ENCODE data around the gene PHRF1.
"Not testable (repeated sequence)": the region's sequence is repeated elsewhere in the genome, so short reads cannot be mapped to it uniquely, and the experiment has no call there.

The PHRF1 gene

DNA sequence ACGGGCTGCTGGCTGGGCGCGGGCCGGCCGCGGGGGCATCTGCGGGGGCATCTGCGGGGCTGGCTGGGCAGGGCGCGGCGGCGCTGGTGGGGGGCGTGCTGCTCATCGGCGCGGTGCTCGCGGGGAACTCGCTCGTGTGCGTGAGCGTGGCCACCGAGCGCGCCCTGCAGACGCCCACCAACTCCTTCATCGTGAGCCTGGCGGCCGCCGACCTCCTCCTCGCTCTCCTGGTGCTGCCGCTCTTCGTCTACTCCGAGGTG is 61.0 kb downstream of the PHRF1 start:
- no peak for DNase-seq

- no peak for DNase-seq
Measured at GRCh38 chr11:637593-638521, 61.6 kb downstream of the PHRF1 start.

- DNase-seq, result no peak
Measured at GRCh38 chr11:638631-639331, 62.5 kb downstream of the PHRF1 start.

DNA sequence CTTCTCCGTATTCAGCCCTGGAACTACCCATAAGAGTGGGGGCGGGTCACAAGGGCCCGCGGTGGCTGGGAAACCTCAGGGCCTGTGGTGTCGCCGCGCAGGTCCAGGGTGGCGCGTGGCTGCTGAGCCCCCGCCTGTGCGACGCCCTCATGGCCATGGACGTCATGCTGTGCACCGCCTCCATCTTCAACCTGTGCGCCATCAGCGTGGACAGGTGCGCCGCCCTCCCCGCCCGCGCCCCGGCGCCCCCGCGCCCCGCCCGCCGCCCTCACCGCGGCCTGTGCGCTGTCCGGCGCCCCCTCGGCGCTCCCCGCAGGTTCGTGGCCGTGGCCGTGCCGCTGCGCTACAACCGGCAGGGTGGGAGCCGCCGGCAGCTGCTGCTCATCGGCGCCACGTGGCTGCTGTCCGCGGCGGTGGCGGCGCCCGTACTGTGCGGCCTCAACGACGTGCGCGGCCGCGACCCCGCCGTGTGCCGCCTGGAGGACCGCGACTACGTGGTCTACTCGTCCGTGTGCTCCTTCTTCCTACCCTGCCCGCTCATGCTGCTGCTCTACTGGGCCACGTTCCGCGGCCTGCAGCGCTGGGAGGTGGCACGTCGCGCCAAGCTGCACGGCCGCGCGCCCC is 63.2 kb downstream of the PHRF1 start:
- no peak for DNase-seq

DNA sequence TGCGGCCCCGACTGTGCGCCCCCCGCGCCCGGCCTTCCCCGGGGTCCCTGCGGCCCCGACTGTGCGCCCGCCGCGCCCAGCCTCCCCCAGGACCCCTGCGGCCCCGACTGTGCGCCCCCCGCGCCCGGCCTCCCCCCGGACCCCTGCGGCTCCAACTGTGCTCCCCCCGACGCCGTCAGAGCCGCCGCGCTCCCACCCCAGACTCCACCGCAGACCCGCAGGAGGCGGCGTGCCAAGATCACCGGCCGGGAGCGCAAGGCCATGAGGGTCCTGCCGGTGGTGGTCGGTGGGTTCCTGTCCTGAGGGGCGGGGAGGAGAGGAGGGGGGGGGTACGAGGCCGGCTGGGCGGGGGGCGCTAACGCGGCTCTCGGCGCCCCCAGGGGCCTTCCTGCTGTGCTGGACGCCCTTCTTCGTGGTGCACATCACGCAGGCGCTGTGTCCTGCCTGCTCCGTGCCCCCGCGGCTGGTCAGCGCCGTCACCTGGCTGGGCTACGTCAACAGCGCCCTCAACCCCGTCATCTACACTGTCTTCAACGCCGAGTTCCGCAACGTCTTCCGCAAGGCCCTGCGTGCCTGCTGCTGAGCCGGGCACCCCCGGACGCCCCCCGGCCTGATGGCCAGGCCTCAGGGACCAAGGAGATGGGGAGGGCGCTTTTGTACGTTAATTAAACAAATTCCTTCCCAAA is 63.9 kb downstream of the PHRF1 start:
- DNase-seq, result peak in 1 of 2 donors; percentile 3

DNA sequence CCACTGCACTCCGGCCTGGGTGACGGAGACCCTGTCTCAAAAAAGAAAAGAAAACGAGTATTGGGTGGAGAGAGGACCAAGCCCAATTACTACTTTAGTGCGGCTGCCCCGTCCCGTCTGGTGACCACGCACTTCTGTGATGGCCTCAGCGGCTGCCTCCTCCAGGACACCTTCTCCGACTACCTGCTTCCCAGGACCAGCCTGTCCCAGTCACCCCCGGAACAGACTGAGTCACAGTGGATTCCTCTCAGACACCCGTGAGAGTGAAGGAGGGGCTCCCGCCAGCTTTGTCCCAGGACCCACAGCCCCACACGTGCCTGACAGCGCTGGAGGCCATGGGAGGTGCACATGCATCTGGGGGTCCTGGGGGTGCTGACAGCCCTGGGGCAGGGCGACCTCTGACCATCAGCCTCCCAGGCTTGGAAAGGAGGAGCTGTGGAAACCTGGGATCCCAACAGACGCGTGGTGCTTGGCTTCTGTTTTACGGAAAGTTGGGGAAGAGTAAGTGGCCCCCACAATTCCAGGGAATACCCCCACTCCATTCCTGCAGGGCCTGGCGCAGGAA is 65.6 kb downstream of the PHRF1 start:
- DNase-seq, result no peak

DNA sequence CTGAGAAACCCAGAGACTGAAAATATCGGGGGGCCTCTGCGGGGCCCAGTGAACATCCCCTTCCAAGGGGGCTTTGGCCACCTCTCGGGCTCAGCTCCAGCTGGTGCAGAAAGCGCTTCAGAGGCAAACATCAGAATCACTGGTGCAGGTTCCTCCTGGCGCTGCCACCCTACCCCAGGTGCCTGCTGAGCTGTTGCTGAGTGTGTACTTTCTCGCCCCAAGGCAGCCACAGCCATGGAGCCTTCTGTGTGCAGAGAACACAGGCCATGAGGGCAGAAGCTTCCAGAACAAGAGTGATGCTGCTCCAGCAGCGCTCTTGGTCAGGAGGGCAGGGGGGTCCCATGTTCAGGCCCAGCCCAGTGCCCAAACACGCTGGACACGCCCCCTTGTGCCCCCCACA is 67.1 kb downstream of the PHRF1 start:
- no peak for DNase-seq

DNA sequence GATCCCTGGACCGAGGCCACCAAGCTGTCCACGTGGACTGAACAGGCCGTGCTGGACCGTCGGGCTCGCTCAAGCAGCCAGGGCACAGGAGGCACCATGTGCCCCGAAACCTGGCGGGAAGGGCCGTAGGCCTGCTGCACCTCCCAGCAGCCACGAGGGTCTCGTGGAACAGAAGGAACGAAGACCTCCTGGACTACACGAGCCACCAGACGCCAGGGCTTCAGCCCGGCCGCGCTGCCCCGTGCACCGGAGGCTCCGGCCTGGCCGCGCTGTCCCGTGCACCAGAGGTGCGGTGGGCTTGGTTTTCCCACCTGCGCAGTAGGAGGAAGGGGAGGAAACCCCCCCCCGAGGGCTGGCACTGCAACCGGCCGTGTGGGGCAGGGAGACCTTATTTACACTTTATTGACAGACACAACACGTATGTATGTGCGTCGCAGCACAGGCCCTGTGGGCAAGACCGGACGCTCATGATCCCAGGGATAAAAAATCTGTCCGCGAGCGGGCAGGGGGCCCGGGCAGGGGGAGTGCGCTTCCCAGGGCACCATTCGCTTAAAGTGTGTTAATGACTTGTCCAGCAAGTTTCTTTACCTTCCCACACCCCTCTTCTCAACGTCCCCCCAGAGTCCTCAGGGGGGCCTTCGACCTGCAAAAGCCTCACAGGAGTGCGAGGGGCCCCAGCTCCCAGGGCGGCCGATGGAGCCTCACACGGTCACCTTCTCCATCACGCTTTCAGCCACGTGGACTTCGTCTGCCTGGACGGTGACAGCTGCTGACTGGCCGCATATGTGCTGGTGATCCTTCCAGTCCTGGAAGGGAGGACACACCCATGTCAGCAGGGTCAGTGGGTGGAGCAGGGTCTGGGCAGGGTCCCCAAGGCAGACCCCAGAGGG is 67.8 kb downstream of the PHRF1 start:
- DNase-seq, result no peak

- DNase-seq, result no peak
Measured at GRCh38 chr11:645536-645935, 69.3 kb downstream of the PHRF1 start.

DNA sequence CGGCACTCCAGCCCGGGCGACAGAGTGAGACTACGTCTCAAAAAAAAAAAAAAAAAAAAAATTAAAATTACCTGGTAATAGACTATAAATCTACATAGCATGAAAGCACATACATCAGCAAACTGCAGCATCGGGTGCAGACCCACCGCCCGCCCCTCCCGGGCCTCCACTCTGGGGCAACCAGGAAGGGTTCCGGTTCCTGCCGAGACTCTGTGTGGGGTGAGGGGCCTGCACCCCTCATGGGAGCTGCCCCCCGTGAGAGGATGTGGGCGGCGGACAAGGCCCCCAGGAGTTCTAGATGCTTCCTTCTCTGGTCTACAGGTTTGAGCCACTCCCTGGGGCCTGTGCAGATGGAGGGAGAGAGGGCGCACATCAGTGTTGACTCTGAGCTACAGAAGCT is 69.9 kb downstream of the PHRF1 start:
- no peak for DNase-seq

GRCh38 chr11:647672-648158 is 71.4 kb downstream of the PHRF1 start:
- not testable (repeated sequence) for DNase-seq

DNA sequence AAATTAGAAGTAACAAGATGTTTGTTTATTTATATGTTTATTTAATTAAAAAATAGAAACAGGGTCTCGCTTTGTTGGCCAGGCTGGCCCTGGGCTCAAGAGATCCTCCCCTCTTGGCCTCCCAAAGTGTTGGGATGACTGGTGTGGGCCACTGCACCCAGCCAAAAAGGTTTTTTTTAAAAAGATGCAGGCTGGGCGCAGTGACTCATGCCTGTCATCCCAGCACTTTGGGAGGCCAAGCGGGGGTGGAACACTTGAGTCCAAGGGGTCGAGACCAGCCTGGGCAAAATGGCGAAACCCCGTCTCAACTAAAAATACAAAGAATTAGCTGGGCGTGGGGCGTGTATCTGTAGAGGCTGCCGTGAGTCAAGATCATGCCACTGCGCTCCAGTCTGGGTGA is 74.2 kb downstream of the PHRF1 start:
- DNase-seq, result no peak

GRCh38 chr11:653136-653535 is 76.9 kb downstream of the PHRF1 start:
- peak in 1 of 2 donors; percentile 14 for DNase-seq

GRCh38 chr11:653837-654236 is 77.6 kb downstream of the PHRF1 start:
- DNase-seq, result no peak

GRCh38 chr11:654444-654843 is 78.2 kb downstream of the PHRF1 start:
- DNase-seq, result not testable (repeated sequence)

DNA sequence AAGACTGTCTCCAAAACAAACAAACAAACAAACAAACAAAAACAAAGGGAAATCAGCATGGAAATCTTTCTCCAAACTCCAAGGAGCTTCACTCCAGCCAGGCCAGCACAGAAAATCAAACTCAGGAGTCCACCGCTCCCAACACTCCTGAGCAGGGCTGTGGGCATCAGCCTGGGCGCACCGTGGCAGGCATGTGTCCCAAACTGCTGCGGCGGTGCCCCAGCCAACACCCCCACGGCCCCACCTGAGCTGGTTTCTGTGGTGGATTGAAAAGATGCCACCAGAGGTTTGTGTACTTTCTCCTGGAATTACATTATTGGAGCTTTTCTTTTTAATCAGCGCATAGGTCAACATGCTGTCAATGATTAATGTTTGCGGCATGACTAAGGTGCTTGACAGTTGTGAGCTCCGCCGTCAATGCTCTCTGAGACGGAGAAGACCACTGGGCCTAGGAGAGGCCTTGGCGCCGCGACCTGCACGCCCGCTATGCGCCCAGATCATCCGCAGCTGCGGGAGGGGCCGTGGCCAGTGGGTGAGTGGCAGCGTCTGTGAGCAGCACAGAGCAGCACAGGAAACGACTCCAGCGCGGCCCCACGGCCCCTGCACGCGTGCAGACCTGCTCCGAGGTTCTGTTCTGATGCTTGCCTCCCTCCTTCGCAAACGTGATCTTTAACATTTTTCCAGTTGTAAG is 78.9 kb downstream of the PHRF1 start:
- no peak for DNase-seq

DNA sequence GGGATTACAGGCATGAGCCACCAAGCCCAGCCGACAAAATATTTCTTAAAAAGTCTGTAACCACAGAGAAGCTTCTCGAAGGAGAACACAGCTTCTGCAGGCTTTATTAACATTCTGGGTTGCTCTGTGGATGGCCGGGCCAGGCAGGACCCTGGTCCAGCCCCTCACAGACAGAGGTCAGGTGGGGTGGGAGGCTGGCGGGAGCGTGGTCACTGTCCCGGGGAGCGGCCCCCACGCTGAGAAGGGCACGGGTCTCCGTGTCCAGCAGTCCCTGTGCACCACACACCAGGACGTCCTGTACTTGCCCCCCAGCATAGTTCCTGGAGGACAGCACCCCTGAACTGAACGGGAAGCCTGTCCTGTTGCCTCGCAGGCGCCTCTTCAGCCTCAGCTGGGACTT is 80.2 kb downstream of the PHRF1 start:
- no peak for DNase-seq

DNA sequence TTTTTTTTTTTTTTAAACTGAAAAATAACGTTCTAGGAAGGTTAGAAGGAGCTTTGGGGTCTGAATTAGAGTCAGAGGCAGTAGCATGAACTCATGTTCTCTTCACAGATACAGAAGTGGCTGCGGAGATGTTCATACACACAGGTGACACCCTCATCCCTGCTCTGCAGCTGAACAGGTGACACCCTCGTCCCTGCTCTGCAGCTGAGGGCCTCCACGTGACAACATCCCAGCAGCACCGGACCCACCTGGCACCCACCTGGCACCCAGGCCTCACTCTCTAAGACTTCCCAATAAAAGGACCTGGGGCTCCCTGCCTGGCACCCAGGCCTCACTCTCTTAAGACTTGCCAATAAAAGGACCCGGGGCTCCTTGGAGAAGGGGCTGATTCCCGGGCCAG is 80.6 kb downstream of the PHRF1 start:
- no peak for DNase-seq

GRCh38 chr11:657691-658126 is 81.4 kb downstream of the PHRF1 start:
- DNase-seq, result no peak

GRCh38 chr11:659532-660085 is 83.3 kb downstream of the PHRF1 start:
- no peak for DNase-seq

DNA sequence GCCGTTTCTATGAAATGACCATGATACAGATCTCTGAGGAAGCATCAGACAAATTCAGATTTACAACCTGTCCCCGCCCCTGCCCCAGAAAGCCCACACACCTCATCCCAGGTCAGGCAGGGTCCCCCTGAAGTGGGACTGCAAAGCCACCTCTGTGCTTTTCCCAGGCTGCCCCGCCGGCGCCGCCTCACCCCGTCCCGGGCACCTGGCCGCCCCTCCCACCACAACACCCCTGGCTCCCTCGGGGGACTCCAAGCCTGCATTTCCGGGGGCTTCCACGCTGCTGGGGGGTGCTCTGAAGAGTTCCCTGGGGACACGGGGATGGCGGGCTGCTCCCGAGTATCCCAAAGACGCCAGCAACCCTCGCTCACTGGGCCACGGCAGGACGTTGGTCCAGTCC is 84.0 kb downstream of the PHRF1 start:
- DNase-seq, result no peak

Measured in inflammatory macrophage treated with lipopolysaccharide for 1 hour (primary cell).